Measurements from ENCODE around the gene B3GNT7.

DNA sequence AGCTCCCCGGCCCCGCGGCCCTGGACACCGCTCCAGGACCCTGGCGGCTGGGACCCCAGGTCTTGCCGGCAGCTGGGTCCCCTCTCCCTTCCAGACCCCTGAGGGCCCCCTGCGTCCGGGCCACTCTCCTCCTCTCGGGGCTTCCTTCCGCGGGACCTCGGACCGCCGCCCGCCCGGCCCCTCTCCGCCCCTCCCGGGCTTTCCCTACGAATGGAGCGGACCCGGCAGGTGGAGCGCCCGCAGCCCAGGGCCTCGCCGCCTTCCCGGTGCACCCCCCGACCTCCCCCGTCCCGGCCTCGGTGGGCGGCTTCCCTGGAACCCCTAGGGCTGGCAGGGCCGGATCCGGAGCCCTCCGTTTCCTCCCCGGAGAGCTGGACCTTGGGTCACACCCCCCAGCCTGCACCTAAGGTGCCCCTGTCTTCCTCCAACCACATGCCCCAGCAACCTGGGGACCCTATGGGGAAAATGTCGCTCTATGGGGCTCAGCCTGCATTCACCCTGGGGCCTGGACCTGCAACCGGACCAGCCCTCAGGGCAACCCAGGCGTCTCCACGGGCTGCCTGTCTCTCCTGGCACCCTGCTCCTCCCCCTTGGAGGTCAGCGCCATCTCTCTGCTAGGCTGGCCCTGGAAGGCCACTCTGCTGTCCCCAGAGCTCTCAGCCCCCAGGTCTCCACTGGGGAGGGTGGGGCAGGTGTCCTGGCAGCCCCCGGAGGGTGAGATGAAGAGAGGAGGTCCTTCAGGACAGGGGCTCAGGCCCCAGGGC lies 730 bp downstream of the B3GNT7 start:
- TF ChIP-seq CTCF (conservative IDR thresholded peaks at IDR 0.05; ENCODE audit: low read length) (no peak), EZH2phosphoT487 (IDR thresholded peaks at IDR 0.05; ENCODE audit: borderline replicate concordance, low read depth, low read length) (no peak)
